ENCODE data around the gene FAM131B.

GRCh38 chr7:143352531-143353002, 9.9 kb downstream of the FAM131B start:
- no peak for TF ChIP-seq POLR2A (conservative IDR thresholded peaks at IDR 0.05)
- no peak for TF ChIP-seq PATZ1 (CRISPR knock-in tag; IDR thresholded peaks at IDR 0.05; ENCODE audit: borderline replicate concordance)
- no peak for TF ChIP-seq CEBPZ (IDR thresholded peaks at IDR 0.05; ENCODE audit: borderline replicate concordance, low read depth, low read length)
- TF ChIP-seq PRPF4 (IDR thresholded peaks at IDR 0.05; ENCODE audit: insufficient read depth, low read depth, low read length, poor library complexity, severe bottlenecking) = no peak
- no peak for TF ChIP-seq FOXJ3 (CRISPR knock-in tag; IDR thresholded peaks at IDR 0.05)
